Measurements from ENCODE around the gene OXER1. TPM values are rescaled to one million over a fixed set of nuclear protein-coding genes. Genes with fewer than 3 reads are reported as not detected.

The OXER1 gene
- total RNA-seq, 1 donor from 2014 or later: 1.9 TPM

GRCh38 chr2:42755191-42755880 lies 8.6 kb downstream of the OXER1 start:
- no peaks in the 10 kb centered on the region for H3K36me3 Mint-ChIP-seq (ENCODE audit: low read depth)
- intact Hi-C loops (cut with micrococcal nuclease): loop anchor here (2.0 kb wide), 1 partner anchor 261 kb away; no protein-coding TSS in a partner anchor

GRCh38 chr2:42754776-42755140 lies 9.2 kb downstream of the OXER1 start:
- H3K36me3 Mint-ChIP-seq (ENCODE audit: low read depth): no peaks in the 10 kb centered on the region
- ATAC-seq (ENCODE audit: low read depth) (no peak), DNase-seq (no peak)
- intact Hi-C loops (cut with micrococcal nuclease): loop anchor here (2.0 kb wide), 1 partner anchor 260 kb away; no protein-coding TSS in a partner anchor
- ChIA-PET CTCF (interaction anchor here (1.0 kb wide), 1 partner anchor 38 kb away, joined by 3 read pairs; the partner anchor contains the start of gene HAAO), POLR2A (interaction anchor here (1.5 to 6.1 kb wide), 3 partner anchors 37 to 155 kb away, joined by 3 to 41 read pairs (median 9); partner anchors contain the start of gene HAAO)
- H3K27ac Mint-ChIP-seq: peak overlapping the region; percentile 75
- H3K9me3 Mint-ChIP-seq: no peaks in the 10 kb centered on the region
- no peak for TF ChIP-seq CTCF (IDR thresholded peaks at IDR 0.05)
- no peaks in the 10 kb centered on the region for H3K27me3 Mint-ChIP-seq
- peaks cover 47% of the 10 kb centered on the region for H3K4me1 Mint-ChIP-seq
- peak overlapping the region; percentile 39 for H3K4me3 Mint-ChIP-seq

More at GRCh38 chr2:42755191-42755880, 8.6 kb downstream of the OXER1 start:
- CTCF ChIA-PET: interaction anchor here (1.0 kb wide), 1 partner anchor 37 kb away, joined by 3 read pairs; the partner anchor contains the start of gene HAAO
- Mint-ChIP-seq H3K27me3 (no peaks in the 10 kb centered on the region), H3K9me3 (no peaks in the 10 kb centered on the region), H3K4me3 (no peak overlapping the region), H3K27ac (peak overlapping the region; percentile 12), H3K4me1 (peaks cover 47% of the 10 kb centered on the region)
- POLR2A ChIA-PET: interaction anchor here (1.5 to 6.1 kb wide), 3 partner anchors 37 to 156 kb away, joined by 3 to 41 read pairs (median 9); partner anchors contain the start of gene HAAO
- DNase-seq: no peak
- ATAC-seq (ENCODE audit: low read depth): no peak
- no peak for TF ChIP-seq CTCF (IDR thresholded peaks at IDR 0.05)

- H3K27ac Mint-ChIP-seq: peak overlapping the region; percentile 75
These were observed 9.7 kb downstream of the OXER1 start for GRCh38 chr2:42754021-42754775.

More at GRCh38 chr2:42754021-42754775, 9.7 kb downstream of the OXER1 start:
- no peaks in the 10 kb centered on the region for H3K36me3 Mint-ChIP-seq (ENCODE audit: low read depth)
- DNase-seq (peak; percentile 49), ATAC-seq (ENCODE audit: low read depth) (peak; percentile 72)
- H3K27me3 Mint-ChIP-seq: no peaks in the 10 kb centered on the region
- CTCF ChIA-PET: interaction anchor here (0.8 to 1.0 kb wide), 2 partner anchors 17 to 38 kb away, joined by 3 read pairs; partner anchors contain the start of gene HAAO
- TF ChIP-seq CTCF (IDR thresholded peaks at IDR 0.05): no peak
- POLR2A ChIA-PET: interaction anchor here (0.8 to 6.1 kb wide), 4 partner anchors 34 to 155 kb away, joined by 3 to 41 read pairs (median 6); partner anchors contain the start of gene HAAO
- peak overlapping the region; percentile 39 for H3K4me3 Mint-ChIP-seq
- H3K9me3 Mint-ChIP-seq: no peaks in the 10 kb centered on the region
- H3K4me1 Mint-ChIP-seq: peaks cover 47% of the 10 kb centered on the region
- intact Hi-C loops (cut with micrococcal nuclease): loop anchor here (2.0 kb wide), 1 partner anchor 259 kb away; no protein-coding TSS in a partner anchor
